K562 (cell line): Measurements from ENCODE around the gene RNF41. TPM values are rescaled to one million over a fixed set of nuclear protein-coding genes. Genes with fewer than 3 reads are reported as not detected.

Source experiments
- CREB1 ChIP-seq, 2 experiments: sonication (generic) in 1 of 2; formaldehyde crosslinking in 1 of 2; IDR thresholded peaks; 2 replicates each; pipeline versions ENCODE4 v1.6.1 to v1.8.0; 2012 to 2022; ENCODE audit warnings: inconsistent platforms in 1 of 2, mild to moderate bottlenecking in 1 of 2, missing genetic modification reagents in 1 of 2, moderate library complexity in 1 of 2
- ELF2 ChIP-seq: fragments of 250-450 bp; sonication (Bioruptor Pico); IDR thresholded peaks from 2 replicates; pipeline ENCODE4 v1.5.0; 2021; ENCODE audit warnings: mild to moderate bottlenecking
- HOXB6 ChIP-seq: fragments of 250-450 bp; sonication (Bioruptor Pico); IDR thresholded peaks from 2 replicates; pipeline ENCODE4 v1.5.1; 2022; ENCODE audit warnings: mild to moderate bottlenecking, borderline replicate concordance
- SIN3A ChIP-seq, 2 experiments: fragments of 150-350 bp in 1 of 2; IDR thresholded peaks; 2 replicates each; pipeline ENCODE4 v1.6.1; 2011 to 2016; ENCODE audit warnings: borderline replicate concordance in 2 of 2, low read depth in 2 of 2, low read length in 2 of 2, mild to moderate bottlenecking in 2 of 2, moderate library complexity in 2 of 2; ENCODE audit not compliant: control insufficient read depth in 1 of 2
- SRF ChIP-seq, 2 experiments: fragments of 250-450, 450-650 bp in 1 of 2; sonication (Bioruptor Pico) in 1 of 2; sonication (generic) in 1 of 2; formaldehyde crosslinking; IDR thresholded peaks; 2 replicates each; pipeline versions ENCODE4 v1.5.0 to v1.5.1; 2020 to 2022; ENCODE audit warnings: mild to moderate bottlenecking in 1 of 2, missing genetic modification reagents in 1 of 2
- ZNF133 ChIP-seq: fragments of 250-450 bp; sonication (Bioruptor Pico); IDR thresholded peaks from 2 replicates; pipeline ENCODE4 v1.4.0; 2020; ENCODE audit warnings: mild to moderate bottlenecking
- polyA plus RNA-seq, 8 experiments: library from polyadenylated mRNA; depleted of rRNA in 4 of 8; stranded (reverse) in 5 of 8; unstranded in 3 of 8; fragments of >200 nt; fragmentation: Nextera tagmentation in 2 of 8; fragmentation: Illumina TruSeq in 1 of 8; extraction: Ambion mirVana in 2 of 8; extraction: Trizol in 1 of 8; gene quantifications; 2 replicates each; pipeline versions ENCODE4 v1.2.1 to v1.2.3, GENCODE V29; 2011 to 2014; ENCODE audit warnings: inconsistent platforms in 1 of 8, missing spikeins in 1 of 8
- total RNA-seq, 7 experiments: library from RNA; depleted of rRNA in 6 of 7; stranded (reverse); fragments of >200 nt in 6 of 7; fragmentation: Illumina TruSeq in 2 of 7; extraction: Trizol in 2 of 7; gene quantifications; 2 replicates each; pipeline versions ENCODE4 v1.2.1 to v1.2.3, GENCODE V29; 2011 to 2021; ENCODE audit warnings: low replicate concordance in 1 of 7
- TF ChIP-seq, protein P1 (sequence below): fragments of 450-650 bp; IDR thresholded peaks from 2 replicates; pipeline ENCODE4 v1.6.1; 2016

Gene RNF41
- total and polyA plus RNA-seq, 9 of the 15 experiments (the other 6 are each of a cell fraction or from before 2014, with no cell fraction given), result 28.2 to 46.8 (median 33.8) TPM

- TF ChIP-seq ELF2 (CRISPR knock-in tag) (0 out of 2 replicates have a peak, but pooled peaks have one; percentile 14), ZNF133 (CRISPR knock-in tag) (no peak), SRF (CRISPR knock-in tag; IDR thresholded peaks at IDR 0.05) (peak; percentile 58 to 97; a peak in 3 of 4 replicates), CREB1 (IDR thresholded peaks at IDR 0.05) (peak; percentile 37; the same call in 1 of the 2 replicates), CREB1 (CRISPR knock-in tag; IDR thresholded peaks at IDR 0.05) (no peak), HOXB6 (CRISPR knock-in tag) (no peak), SIN3A (IDR thresholded peaks at IDR 0.05; ENCODE audit: borderline replicate concordance in 2 of 2, control insufficient read depth in 1 of 2, low read depth in 2 of 2, low read length in 2 of 2) (peak in 1 of 2 experiments; percentile 5; a peak in 1 of 4 replicates)
- TF ChIP-seq, protein P1, sequence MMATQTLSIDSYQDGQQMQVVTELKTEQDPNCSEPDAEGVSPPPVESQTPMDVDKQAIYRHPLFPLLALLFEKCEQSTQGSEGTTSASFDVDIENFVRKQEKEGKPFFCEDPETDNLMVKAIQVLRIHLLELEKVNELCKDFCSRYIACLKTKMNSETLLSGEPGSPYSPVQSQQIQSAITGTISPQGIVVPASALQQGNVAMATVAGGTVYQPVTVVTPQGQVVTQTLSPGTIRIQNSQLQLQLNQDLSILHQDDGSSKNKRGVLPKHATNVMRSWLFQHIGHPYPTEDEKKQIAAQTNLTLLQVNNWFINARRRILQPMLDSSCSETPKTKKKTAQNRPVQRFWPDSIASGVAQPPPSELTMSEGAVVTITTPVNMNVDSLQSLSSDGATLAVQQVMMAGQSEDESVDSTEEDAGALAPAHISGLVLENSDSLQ, result peak; percentile 85
Observed at GRCh38 chr12:56158926-56159461, 62.7 kb downstream of the RNF41 start (continued).
